GM21576 (cell line): ENCODE data around the gene NR6A1.

Experiments used
- ATAC-seq: cut with Tn5 transposase; IDR thresholded peaks from one replicate; pipeline ENCODE4 v1.9.1; 2021; ENCODE audit warnings: mild to moderate bottlenecking, moderate library complexity; ENCODE audit not compliant: unreplicated experiment

Gene NR6A1

GRCh38 chr9:124495126-124496074 is 275.7 kb downstream of the NR6A1 start:
- ATAC-seq, result no peak

GRCh38 chr9:124493794-124494479 is 277.2 kb downstream of the NR6A1 start:
- peak; percentile 39 for ATAC-seq

- ATAC-seq, result no peak
Measured at GRCh38 chr9:124493218-124493617, 277.9 kb downstream of the NR6A1 start.

GRCh38 chr9:124492818-124493217 is 278.3 kb downstream of the NR6A1 start:
- ATAC-seq, result no peak

GRCh38 chr9:124491049-124491975 is 279.8 kb downstream of the NR6A1 start:
- ATAC-seq, result no peak

GRCh38 chr9:124490004-124490403 is 281.1 kb downstream of the NR6A1 start:
- ATAC-seq, result no peak

GRCh38 chr9:124489222-124489621 is 281.9 kb downstream of the NR6A1 start:
- ATAC-seq, result no peak

- ATAC-seq, result no peak
Measured at GRCh38 chr9:124488641-124489210, 282.4 kb downstream of the NR6A1 start.

- ATAC-seq, result no peak
Measured at GRCh38 chr9:124487260-124488182, 283.6 kb downstream of the NR6A1 start.

GRCh38 chr9:124486778-124487259 is 284.3 kb downstream of the NR6A1 start:
- ATAC-seq, result no peak

- ATAC-seq, result no peak
Measured at GRCh38 chr9:124485936-124486335, 285.2 kb downstream of the NR6A1 start.

- no peak for ATAC-seq
Measured at GRCh38 chr9:124485201-124485600, 285.9 kb downstream of the NR6A1 start.

GRCh38 chr9:124483481-124483880 is 287.6 kb downstream of the NR6A1 start:
- ATAC-seq, result no peak

- ATAC-seq, result no peak
Measured at GRCh38 chr9:124482431-124483031, 288.6 kb downstream of the NR6A1 start.

- ATAC-seq, result no peak
Measured at GRCh38 chr9:124481115-124481514, 290.0 kb downstream of the NR6A1 start.

- ATAC-seq, result no peak
Measured at GRCh38 chr9:124480621-124480981, 290.5 kb downstream of the NR6A1 start.

- ATAC-seq, result no peak
Measured at GRCh38 chr9:124479947-124480620, 291.0 kb downstream of the NR6A1 start.

- ATAC-seq, result no peak
Measured at GRCh38 chr9:124479371-124479770, 291.7 kb downstream of the NR6A1 start.
